PC-9 (cell line): ENCODE measurements around the gene MAX.

ENCODE experiments used
- EZH2 ChIP-seq: fragments of 200-600 bp; sonication (generic); IDR thresholded peaks from 2 replicates; pipeline ENCODE4 v1.8.0; 2017; ENCODE audit warnings: antibody characterized with exemption, low read depth
- TF ChIP-seq, protein P1 (sequence below): fragments of 200-600 bp; sonication (generic); conservative IDR thresholded peaks from 2 replicates; pipeline ENCODE4 v1.6.1; 2017; ENCODE audit warnings: mixed run types, antibody characterized with exemption, mild to moderate bottlenecking, moderate library complexity

DNA sequence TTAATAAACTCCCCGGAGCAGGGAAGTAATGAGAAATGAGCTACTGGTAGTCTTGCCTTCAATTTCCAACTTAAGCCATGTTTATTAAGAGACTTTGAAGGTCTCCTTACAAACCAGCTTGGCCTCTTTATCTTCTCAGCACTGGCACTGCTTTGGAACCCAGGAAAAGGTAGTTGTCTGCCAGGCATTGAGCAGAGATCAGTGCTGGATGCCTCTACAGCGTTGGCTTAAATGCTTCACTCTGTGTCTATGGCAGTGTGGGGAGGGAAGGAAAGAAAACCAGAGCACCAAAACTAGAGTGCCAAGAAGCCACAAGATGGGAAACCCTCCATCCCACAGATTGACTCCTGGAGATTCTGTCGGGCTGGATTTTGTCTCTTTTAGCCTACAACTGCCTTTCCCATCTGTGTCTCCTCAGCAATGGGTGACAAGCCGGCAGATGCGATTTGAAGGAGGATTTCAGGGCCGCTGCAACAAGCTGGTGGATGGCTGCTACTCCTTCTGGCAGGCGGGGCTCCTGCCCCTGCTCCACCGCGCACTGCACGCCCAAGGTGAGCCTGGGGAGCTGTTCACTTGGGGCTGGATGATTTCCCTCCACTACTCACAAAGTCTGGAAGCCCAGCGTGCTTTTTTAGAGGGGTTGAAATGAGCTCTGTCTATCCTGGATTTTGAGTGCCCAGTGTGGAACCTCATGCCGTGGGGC, 58.3 kb downstream of the MAX start:
- TF ChIP-seq, protein P1, sequence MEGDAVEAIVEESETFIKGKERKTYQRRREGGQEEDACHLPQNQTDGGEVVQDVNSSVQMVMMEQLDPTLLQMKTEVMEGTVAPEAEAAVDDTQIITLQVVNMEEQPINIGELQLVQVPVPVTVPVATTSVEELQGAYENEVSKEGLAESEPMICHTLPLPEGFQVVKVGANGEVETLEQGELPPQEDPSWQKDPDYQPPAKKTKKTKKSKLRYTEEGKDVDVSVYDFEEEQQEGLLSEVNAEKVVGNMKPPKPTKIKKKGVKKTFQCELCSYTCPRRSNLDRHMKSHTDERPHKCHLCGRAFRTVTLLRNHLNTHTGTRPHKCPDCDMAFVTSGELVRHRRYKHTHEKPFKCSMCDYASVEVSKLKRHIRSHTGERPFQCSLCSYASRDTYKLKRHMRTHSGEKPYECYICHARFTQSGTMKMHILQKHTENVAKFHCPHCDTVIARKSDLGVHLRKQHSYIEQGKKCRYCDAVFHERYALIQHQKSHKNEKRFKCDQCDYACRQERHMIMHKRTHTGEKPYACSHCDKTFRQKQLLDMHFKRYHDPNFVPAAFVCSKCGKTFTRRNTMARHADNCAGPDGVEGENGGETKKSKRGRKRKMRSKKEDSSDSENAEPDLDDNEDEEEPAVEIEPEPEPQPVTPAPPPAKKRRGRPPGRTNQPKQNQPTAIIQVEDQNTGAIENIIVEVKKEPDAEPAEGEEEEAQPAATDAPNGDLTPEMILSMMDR, result no peak
- no peak for TF ChIP-seq EZH2
